ENCODE measurements around the gene KRT25.
A peak's percentile ranks its signal among the peaks of the same experiment; 100 is the strongest.

Gene KRT25

DNA sequence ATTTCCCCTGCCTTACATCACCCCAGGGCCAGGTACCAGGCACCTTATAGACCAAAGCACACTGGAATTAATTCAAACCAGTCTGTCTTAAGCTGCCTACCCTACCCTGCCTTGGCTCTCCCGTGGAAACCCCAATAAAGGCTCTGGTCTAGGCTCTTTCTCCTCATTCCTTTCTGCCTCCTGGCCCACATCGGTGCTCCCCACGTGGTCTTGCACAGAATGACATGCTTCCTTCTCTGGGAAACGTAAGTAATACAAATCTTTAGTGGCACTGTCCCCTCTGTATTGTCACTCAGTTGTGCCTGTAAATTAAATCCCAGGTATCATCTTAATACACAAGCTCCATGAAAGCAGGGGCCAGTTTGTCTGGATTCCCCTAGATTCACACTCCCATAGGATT lies 16.6 kb downstream of the KRT25 start:
- no peak for TF ChIP-seq JUND (IDR thresholded peaks at IDR 0.05; ENCODE audit: low read depth)
- no peak for DNase-seq (ENCODE audit: low read depth in 1 of 2, low spot score in 1 of 2)
- in situ Hi-C loops (cut with HindIII; ENCODE audit: low pct_unique_long_range_greater_than_20kb, low sequenced_read_pairs) = no loop called here

DNA sequence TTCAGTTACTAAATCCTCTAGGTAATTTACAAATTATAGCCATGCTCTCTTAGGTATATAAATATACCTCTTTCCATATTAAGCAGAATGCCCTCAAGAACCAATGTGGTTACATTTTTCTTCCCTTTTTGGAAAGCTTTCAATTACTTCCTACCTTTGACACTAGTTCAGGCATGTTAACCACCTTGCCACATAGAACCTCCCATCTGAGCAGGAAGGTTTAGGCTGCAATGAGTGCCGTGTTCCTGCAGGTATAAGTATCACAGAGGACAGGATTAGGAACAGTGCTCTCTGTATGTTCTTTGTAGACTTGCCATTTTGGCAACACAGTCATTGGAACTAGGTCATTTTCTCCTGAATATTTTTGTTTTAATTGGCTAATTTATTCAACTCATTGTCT lies 20.1 kb downstream of the KRT25 start:
- DNase-seq (ENCODE audit: low read depth in 1 of 2, low spot score in 1 of 2) = no peak
- in situ Hi-C loops (cut with HindIII; ENCODE audit: low pct_unique_long_range_greater_than_20kb, low sequenced_read_pairs) = no loop called here
- no peak for TF ChIP-seq JUND (IDR thresholded peaks at IDR 0.05; ENCODE audit: low read depth)

DNA sequence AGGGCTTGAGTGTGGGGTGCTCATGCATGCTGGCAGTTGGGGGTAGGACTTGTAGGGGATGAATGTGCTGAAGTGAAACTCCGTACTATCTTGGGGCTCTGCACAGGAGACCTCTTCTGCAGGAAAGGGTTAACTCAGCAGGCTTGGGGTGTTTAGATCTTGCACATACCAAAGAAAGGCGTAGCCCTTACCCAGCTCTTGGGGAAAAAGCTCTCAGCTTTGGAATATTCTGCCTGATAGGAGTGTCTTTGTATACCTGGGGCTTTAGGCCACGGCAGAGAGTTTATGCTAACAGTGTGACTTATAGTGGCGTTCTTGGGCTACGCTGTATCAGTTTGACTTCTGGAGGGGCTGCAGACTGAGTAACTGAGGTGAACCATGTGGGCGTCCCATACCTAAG lies 21.1 kb downstream of the KRT25 start:
- no peak for DNase-seq (ENCODE audit: low read depth in 1 of 2, low spot score in 1 of 2)
- TF ChIP-seq JUND (IDR thresholded peaks at IDR 0.05; ENCODE audit: low read depth) = no peak
- in situ Hi-C loops (cut with HindIII; ENCODE audit: low pct_unique_long_range_greater_than_20kb, low sequenced_read_pairs) = no loop called here

DNA sequence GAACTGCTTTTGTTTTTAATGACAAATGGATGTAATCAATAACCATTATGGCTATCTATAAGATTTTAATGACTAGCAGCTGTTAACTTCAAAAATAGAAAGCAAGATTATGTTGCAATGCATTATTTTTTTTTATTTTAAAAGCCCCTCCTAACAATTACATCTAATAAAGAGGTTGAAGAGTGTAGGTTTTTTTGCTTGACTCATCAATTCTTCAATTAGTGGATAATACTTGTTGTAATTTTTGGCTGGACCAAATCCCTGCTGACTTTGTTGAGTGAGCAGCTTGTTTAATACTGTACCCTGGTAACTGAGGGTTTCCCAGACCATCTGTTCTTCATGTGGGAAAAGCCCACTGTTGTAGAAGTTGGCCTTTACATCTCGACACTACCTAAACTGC lies 24.2 kb downstream of the KRT25 start:
- TF ChIP-seq JUND (IDR thresholded peaks at IDR 0.05; ENCODE audit: low read depth) = no peak
- no peak for DNase-seq (ENCODE audit: low read depth in 1 of 2, low spot score in 1 of 2)
- in situ Hi-C loops (cut with HindIII; ENCODE audit: low pct_unique_long_range_greater_than_20kb, low sequenced_read_pairs) = no loop called here

DNA sequence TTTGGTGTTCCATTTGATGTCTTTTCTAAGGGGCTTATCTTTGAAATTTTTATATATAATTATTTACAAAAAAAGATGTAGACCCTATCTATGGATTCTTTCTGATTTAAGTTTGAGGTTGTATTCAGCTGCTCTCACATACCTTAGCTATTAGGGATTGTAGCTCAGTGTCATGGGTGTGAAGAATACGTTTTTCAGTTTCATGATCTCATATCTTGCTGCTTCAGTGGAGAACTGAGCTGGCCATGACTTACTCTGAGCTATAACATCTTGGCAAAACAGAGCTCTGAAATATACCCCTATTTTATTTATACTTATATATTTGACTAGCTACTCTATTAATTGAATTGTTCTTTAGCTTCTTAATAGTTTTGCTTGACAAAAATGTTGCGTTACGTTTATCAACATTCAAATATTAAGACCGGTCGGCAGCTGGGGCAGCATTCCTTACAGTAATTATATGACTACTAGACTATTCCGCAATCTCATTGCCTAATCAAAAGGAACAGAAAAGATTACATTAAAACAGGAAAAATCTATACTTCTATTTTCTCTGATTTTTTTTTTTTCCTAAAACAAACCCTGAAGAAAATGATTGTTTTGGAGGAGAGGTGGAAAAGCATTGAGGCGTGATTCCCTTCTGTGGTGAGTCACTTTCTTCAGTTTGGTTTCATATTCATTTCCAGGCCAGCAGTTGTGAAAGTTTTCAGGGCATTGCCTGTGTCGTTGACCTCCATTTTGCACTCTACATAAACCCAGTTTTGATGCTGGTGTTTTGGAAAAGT lies 27.5 kb downstream of the KRT25 start:
- DNase-seq (ENCODE audit: low read depth in 1 of 2, low spot score in 1 of 2) = no peak
- TF ChIP-seq JUND (IDR thresholded peaks at IDR 0.05; ENCODE audit: low read depth) = no peak
- in situ Hi-C loops (cut with HindIII; ENCODE audit: low pct_unique_long_range_greater_than_20kb, low sequenced_read_pairs) = no loop called here

DNA sequence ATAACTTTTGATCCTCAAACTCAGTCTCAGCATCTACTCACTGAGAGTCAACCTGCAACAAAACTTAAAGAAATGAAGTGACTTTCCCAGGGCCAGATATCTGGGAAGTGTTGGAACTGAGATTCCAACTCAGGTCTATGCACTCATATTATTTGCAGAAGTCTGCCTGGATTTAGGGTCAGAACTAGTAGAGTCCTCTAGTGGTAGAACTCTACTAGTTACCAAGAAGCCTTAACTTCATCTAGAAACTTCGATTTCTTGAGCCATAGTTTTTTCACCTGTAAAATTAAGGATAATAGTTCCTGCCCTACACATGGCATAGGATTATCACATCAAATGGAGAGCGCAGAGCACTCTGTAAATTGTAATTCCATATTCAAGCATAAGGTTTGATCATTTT lies 28.2 kb downstream of the KRT25 start:
- TF ChIP-seq JUND (IDR thresholded peaks at IDR 0.05; ENCODE audit: low read depth) = no peak
- in situ Hi-C loops (cut with HindIII; ENCODE audit: low pct_unique_long_range_greater_than_20kb, low sequenced_read_pairs) = no loop called here

DNA sequence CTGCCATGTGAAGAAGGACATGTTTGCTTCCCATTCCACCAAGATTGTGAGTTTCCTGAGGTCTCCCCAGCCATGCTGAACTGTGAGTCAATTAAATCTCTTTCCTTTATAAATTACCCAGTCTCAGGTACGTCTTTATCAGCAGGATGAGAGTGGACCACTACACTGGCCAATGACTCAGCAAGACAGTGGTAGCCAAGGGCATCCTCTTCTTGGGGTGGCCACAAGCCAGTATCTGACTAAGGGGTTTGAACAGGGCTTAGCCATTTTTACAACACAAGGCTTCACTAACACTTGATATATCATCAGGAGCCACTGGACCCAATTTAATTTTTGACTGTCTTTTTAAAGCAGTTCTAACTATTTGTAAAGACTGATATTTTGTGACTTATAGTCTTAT lies 30.5 kb downstream of the KRT25 start:
- in situ Hi-C loops (cut with HindIII; ENCODE audit: low pct_unique_long_range_greater_than_20kb, low sequenced_read_pairs) = no loop called here
- no peak for DNase-seq (ENCODE audit: low read depth in 1 of 2, low spot score in 1 of 2)

More for the DNA sequence above, 28.2 kb downstream of the KRT25 start:
- peak; percentile 18 to 72 for DNase-seq (ENCODE audit: low read depth in 1 of 2, low spot score in 1 of 2)

DNA sequence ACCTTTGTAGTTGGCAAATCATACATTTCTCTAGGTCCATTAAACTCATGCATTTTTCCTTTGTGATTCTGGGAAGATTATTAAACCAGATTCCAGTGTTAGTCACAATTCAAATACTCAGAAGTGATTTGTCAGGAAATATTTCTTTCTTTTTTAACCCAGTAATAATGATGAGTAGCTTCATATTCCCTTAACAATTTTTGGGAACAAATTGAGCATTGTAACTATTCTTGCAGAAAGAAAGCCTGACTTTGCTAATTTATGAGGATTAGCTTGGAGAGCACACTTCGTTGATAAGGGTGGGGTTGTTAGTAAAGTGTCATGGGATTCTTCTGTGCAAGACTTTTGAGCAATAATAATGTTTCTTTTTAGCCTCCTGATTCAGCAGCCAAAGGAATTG lies 32.9 kb downstream of the KRT25 start:
- TF ChIP-seq JUND (IDR thresholded peaks at IDR 0.05; ENCODE audit: low read depth) = no peak
- DNase-seq (ENCODE audit: low read depth in 1 of 2, low spot score in 1 of 2) = no peak
- in situ Hi-C loops (cut with HindIII; ENCODE audit: low pct_unique_long_range_greater_than_20kb, low sequenced_read_pairs) = no loop called here

More for the DNA sequence above, 30.5 kb downstream of the KRT25 start:
- no peak for TF ChIP-seq JUND (IDR thresholded peaks at IDR 0.05; ENCODE audit: low read depth)

DNA sequence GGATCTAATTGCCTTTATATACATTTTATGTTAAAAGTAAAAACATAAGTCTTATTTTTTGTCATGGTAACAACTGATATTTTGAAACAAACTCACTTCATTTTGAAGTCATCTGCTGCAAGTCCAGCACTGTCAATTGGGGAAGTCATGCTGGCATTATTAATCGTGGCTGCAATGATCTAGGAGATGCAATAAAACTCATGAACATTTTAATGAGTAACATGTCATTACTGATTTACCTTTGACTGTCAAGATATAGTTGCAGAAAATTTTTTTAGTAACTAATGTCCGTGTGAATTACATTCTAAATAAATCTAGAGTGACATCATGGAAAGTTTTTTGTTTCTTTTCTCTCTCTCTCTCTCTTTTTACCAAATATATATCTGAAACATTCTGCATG lies 34.2 kb downstream of the KRT25 start:
- no peak for TF ChIP-seq JUND (IDR thresholded peaks at IDR 0.05; ENCODE audit: low read depth)
- in situ Hi-C loops (cut with HindIII; ENCODE audit: low pct_unique_long_range_greater_than_20kb, low sequenced_read_pairs) = no loop called here
- DNase-seq (ENCODE audit: low read depth in 1 of 2, low spot score in 1 of 2) = no peak

DNA sequence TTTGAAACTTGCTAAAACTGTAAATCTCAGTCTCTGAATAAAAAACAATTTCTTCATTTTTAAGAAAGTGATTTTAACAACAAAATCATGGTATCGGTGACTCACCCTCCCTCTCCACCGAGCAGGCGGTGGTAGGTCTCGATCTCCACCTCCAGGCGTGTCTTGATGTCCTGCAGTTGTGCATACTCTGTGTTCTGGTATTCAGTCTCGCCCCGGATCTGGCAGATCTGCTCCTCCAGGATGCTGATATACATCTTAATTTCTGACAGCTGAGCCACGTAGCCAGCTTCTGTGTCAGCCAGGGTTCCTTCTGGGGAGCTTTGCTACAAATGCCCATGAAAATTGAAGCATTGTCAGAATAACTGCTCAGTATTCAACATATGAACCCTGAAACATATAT lies 36.2 kb downstream of the KRT25 start:
- in situ Hi-C loops (cut with HindIII; ENCODE audit: low pct_unique_long_range_greater_than_20kb, low sequenced_read_pairs) = no loop called here
- TF ChIP-seq JUND (IDR thresholded peaks at IDR 0.05; ENCODE audit: low read depth) = no peak
- DNase-seq (ENCODE audit: low read depth in 1 of 2, low spot score in 1 of 2) = peak in 1 of 2 experiments; percentile 61

DNA sequence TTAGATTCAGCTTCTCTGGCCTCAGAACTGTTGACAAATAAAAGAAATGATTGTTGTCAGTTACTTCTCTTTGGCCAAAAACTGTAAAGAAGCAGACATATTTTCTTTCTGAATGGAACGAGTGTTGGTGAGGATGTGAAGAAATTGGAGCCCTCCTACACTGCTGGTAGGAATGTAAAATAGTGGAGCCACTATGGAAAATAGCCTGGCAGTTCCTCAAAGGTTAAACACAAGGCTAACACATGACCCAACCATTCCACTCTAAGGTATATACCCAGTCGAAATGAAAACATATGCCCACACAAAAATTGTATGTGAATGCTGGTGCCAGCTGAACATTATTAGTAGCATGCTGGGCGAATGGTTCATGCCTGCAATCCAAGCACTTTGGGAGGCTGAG lies 37.4 kb downstream of the KRT25 start:
- in situ Hi-C loops (cut with HindIII; ENCODE audit: low pct_unique_long_range_greater_than_20kb, low sequenced_read_pairs) = no loop called here
- no peak for DNase-seq (ENCODE audit: low read depth in 1 of 2, low spot score in 1 of 2)
- no peak for TF ChIP-seq JUND (IDR thresholded peaks at IDR 0.05; ENCODE audit: low read depth)

DNA sequence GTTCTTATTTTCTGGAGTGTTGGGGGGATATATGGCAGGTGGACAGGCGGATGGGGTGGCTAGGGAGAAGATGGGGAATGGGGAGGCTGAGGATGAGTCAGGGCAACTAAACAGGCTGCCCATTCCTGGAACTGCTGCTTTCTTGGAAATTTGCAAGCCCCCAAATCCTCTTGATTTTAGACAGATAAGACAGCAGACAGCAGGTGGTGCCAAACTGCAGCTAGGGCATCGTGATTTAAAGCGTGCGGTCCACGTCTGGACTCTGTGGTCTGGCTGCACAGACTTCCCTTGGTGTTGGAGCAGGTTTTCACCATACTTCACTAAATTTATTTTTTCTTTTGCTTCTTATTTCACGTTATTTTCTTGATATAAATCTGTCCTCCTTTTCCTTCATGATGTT lies 40.7 kb downstream of the KRT25 start:
- in situ Hi-C loops (cut with HindIII; ENCODE audit: low pct_unique_long_range_greater_than_20kb, low sequenced_read_pairs) = no loop called here
- DNase-seq (ENCODE audit: low read depth in 1 of 2, low spot score in 1 of 2) = no peak
- TF ChIP-seq JUND (IDR thresholded peaks at IDR 0.05; ENCODE audit: low read depth) = no peak

DNA sequence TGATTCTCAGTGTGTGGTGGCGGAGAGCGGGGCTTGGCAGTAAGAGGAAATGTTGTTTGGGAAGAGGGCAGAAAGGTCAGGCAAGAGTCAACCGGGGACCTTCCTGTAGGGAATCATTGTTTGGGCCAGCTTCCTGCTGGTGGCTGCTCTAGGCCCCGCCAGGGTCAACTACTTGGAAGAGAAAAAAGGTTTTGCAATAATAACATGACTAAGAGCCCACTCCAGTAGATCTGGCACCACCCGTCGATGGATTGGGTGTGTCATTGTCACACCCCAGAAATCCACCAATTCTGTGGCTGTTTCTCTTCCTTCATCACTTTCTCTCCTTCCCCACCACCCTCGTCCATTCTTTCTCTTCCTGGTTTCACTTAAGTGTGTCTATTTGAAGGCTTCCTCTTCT lies 47.4 kb downstream of the KRT25 start:
- no peak for DNase-seq (ENCODE audit: low read depth in 1 of 2, low spot score in 1 of 2)
- in situ Hi-C loops (cut with HindIII; ENCODE audit: low pct_unique_long_range_greater_than_20kb, low sequenced_read_pairs) = no loop called here
- no peak for TF ChIP-seq JUND (IDR thresholded peaks at IDR 0.05; ENCODE audit: low read depth)

DNA sequence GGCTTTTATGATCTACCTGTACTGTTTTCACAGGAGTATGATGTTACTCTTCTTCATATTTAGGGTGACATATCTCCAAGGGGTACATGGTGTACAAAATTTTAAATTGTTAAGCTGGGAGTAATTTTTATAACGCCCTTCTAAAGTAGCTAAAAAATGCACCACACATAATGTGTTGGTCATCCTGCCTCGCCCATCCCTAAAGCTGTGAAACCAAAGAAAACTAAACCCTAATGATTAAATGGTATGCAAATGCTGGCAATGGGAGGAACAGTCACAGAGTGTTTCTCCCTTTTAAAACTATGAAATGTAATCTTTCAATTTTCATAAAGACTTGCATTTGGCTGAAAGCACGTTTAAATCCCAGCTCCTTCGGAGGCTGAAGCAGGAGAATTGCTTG lies 49.5 kb downstream of the KRT25 start:
- in situ Hi-C loops (cut with HindIII; ENCODE audit: low pct_unique_long_range_greater_than_20kb, low sequenced_read_pairs) = no loop called here
- no peak for DNase-seq (ENCODE audit: low read depth in 1 of 2, low spot score in 1 of 2)

More for the DNA sequence above, 49.5 kb downstream of the KRT25 start:
- TF ChIP-seq JUND (IDR thresholded peaks at IDR 0.05; ENCODE audit: low read depth) = no peak

Data from T47D (cell line).